Naive B cell (primary cell): ENCODE results near the gene QRICH1. TPM values are rescaled to one million over a fixed set of nuclear protein-coding genes. Genes with fewer than 3 reads are reported as not detected.
"Not testable (repeated sequence)": the region's sequence is repeated elsewhere in the genome, so short reads cannot be mapped to it uniquely, and the experiment has no call there.

Experiments used
- ATAC-seq, 2 donors: fragments of 150-1000 bp; cut with Tn5 transposase; 2 replicates each; pipeline ENCODE4 v1.10.0; 2021; ENCODE audit warnings: low read depth in 2 of 2, mild to moderate bottlenecking in 2 of 2, moderate library complexity in 2 of 2
- DNase-seq: peaks from one replicate; pipeline ENCODE4 v3.0.0; 2022
- H3K27ac Mint-ChIP-seq, 6 donors: one replicate each; pipeline ENCODE4 v1.8.0; 2020 to 2022; ENCODE audit warnings: mild to moderate bottlenecking in 6 of 6, mixed read lengths in 6 of 6, moderate library complexity in 5 of 6, inconsistent platforms in 2 of 6
- H3K27me3 Mint-ChIP-seq, 3 donors: one replicate each; pipeline ENCODE4 v1.8.0; 2021 to 2022; ENCODE audit warnings: mixed read lengths in 3 of 3, mild to moderate bottlenecking in 1 of 3
- H3K36me3 Mint-ChIP-seq, 2 donors: one replicate each; pipeline ENCODE4 v1.8.0; 2020 to 2022; ENCODE audit warnings: mixed read lengths in 2 of 2, inconsistent platforms in 1 of 2, mild to moderate bottlenecking in 1 of 2
- H3K4me1 Mint-ChIP-seq, 3 donors: one replicate each; pipeline ENCODE4 v1.8.0; 2020 to 2022; ENCODE audit warnings: mixed read lengths in 3 of 3, inconsistent platforms in 1 of 3, mild to moderate bottlenecking in 1 of 3, moderate library complexity in 1 of 3
- H3K4me3 Mint-ChIP-seq, 8 donors: one replicate each; pipeline ENCODE4 v1.8.0; 2020 to 2022; ENCODE audit warnings: mild to moderate bottlenecking in 8 of 8, mixed read lengths in 8 of 8, moderate library complexity in 8 of 8, inconsistent platforms in 2 of 8
- H3K9me3 Mint-ChIP-seq, 7 donors: one replicate each; pipeline ENCODE4 v1.8.0; 2020 to 2022; ENCODE audit warnings: mixed read lengths in 7 of 7, mild to moderate bottlenecking in 5 of 7, inconsistent platforms in 2 of 7, moderate library complexity in 1 of 7
- polyA plus RNA-seq, 6 donors: library from polyadenylated mRNA; unstranded; fragments of 300-500 nt; fragmentation: Illumina TruSeq; gene quantifications; one replicate each; pipeline ENCODE4 v1.2.3, GENCODE V29; 2021; ENCODE audit warnings: low read depth in 6 of 6

QRICH1 gene
- polyA plus RNA-seq, 6 donors from 2014 or later: 15.3 to 34.5 (median 26.1) TPM

GRCh38 chr3:49016414-49017228 is 77.2 kb downstream of the QRICH1 start:
- no peak overlapping the region for H3K27ac Mint-ChIP-seq
- H3K4me1 Mint-ChIP-seq: peaks cover 17 to 57% (median 42%) of the 10 kb centered on the region in 3 donors
- H3K36me3 Mint-ChIP-seq: no peaks in the 10 kb centered on the region
- H3K9me3 Mint-ChIP-seq: no peaks in the 10 kb centered on the region
- peak overlapping the region in 7 of 8 donors; percentile 8 to 96 (median 86) for H3K4me3 Mint-ChIP-seq
- H3K27me3 Mint-ChIP-seq: no peaks in the 10 kb centered on the region
- DNase-seq (no peak), ATAC-seq (no peak)

GRCh38 chr3:49015765-49016164 is 78.1 kb downstream of the QRICH1 start:
- DNase-seq: no peak
- peak overlapping the region in 1 of 6 donors; percentile 56 for H3K27ac Mint-ChIP-seq
- H3K4me3 Mint-ChIP-seq: peak overlapping the region in 7 of 8 donors; percentile 9 to 93 (median 62)
- H3K9me3 Mint-ChIP-seq: no peaks in the 10 kb centered on the region
- no peaks in the 10 kb centered on the region for H3K36me3 Mint-ChIP-seq
- ATAC-seq: no peak
- no peaks in the 10 kb centered on the region for H3K27me3 Mint-ChIP-seq
- peaks cover 13 to 57% (median 43%) of the 10 kb centered on the region in 3 donors for H3K4me1 Mint-ChIP-seq

- DNase-seq: no peak
- Mint-ChIP-seq H3K4me1 (peaks cover 9 to 51% (median 37%) of the 10 kb centered on the region in 3 donors), H3K4me3 (peak overlapping the region in 1 of 8 donors; percentile 93), H3K27me3 (no peaks in the 10 kb centered on the region), H3K9me3 (no peaks in the 10 kb centered on the region), H3K27ac (peak overlapping the region in 1 of 6 donors; percentile 90), H3K36me3 (no peaks in the 10 kb centered on the region)
- no peak for ATAC-seq
Observed at GRCh38 chr3:49015072-49015471, 78.8 kb downstream of the QRICH1 start.

GRCh38 chr3:49013738-49014660 is 79.9 kb downstream of the QRICH1 start:
- Mint-ChIP-seq H3K27ac (peak overlapping the region in 1 of 6 donors; percentile 61), H3K9me3 (no peaks in the 10 kb centered on the region), H3K27me3 (no peaks in the 10 kb centered on the region), H3K4me3 (peak overlapping the region in 2 of 8 donors; percentile 52 to 62), H3K4me1 (peaks cover 14 to 46% (median 37%) of the 10 kb centered on the region in 3 donors), H3K36me3 (no peaks in the 10 kb centered on the region)
- ATAC-seq (peak; percentile 48 to 49), DNase-seq (peak; percentile 27)

GRCh38 chr3:49013113-49013737 is 80.6 kb downstream of the QRICH1 start:
- no peak for ATAC-seq
- peak overlapping the region in 1 of 6 donors; percentile 61 for H3K27ac Mint-ChIP-seq
- peaks cover 19 to 50% (median 43%) of the 10 kb centered on the region in 3 donors for H3K4me1 Mint-ChIP-seq
- H3K4me3 Mint-ChIP-seq: peak overlapping the region in 1 of 8 donors; percentile 62
- H3K36me3 Mint-ChIP-seq: no peaks in the 10 kb centered on the region
- H3K9me3 Mint-ChIP-seq: no peaks in the 10 kb centered on the region
- no peak for DNase-seq
- H3K27me3 Mint-ChIP-seq: no peaks in the 10 kb centered on the region

- ATAC-seq: no peak
- peak overlapping the region in 2 of 8 donors; percentile 29 to 51 for H3K4me3 Mint-ChIP-seq
- no peaks in the 10 kb centered on the region for H3K36me3 Mint-ChIP-seq
- H3K27me3 Mint-ChIP-seq: no peaks in the 10 kb centered on the region
- peaks cover 26 to 54% (median 50%) of the 10 kb centered on the region in 3 donors for H3K4me1 Mint-ChIP-seq
- H3K9me3 Mint-ChIP-seq: no peaks in the 10 kb centered on the region
- H3K27ac Mint-ChIP-seq: peak overlapping the region in 1 of 6 donors; percentile 78
- DNase-seq: no peak
Observed at GRCh38 chr3:49012441-49013017, 81.3 kb downstream of the QRICH1 start.

- Mint-ChIP-seq H3K4me3 (peak overlapping the region in 7 of 8 donors; percentile 34 to 100 (median 50)), H3K4me1 (peaks cover 31 to 53% (median 50%) of the 10 kb centered on the region in 3 donors), H3K9me3 (no peaks in the 10 kb centered on the region), H3K27me3 (no peaks in the 10 kb centered on the region), H3K36me3 (no peaks in the 10 kb centered on the region), H3K27ac (peak overlapping the region in 2 of 6 donors; percentile 51 to 97)
- ATAC-seq: no peak
- DNase-seq: no peak
Observed at GRCh38 chr3:49009396-49009795, 84.5 kb downstream of the QRICH1 start.

- Mint-ChIP-seq H3K4me3 (peak overlapping the region; percentile 89 to 100 (median 100)), H3K27ac (peak overlapping the region in 4 of 6 donors; percentile 96 to 99 (median 97)), H3K4me1 (peaks cover 26 to 47% (median 46%) of the 10 kb centered on the region in 3 donors)
- not testable (repeated sequence) for H3K9me3 Mint-ChIP-seq, H3K36me3 Mint-ChIP-seq, ATAC-seq, DNase-seq, H3K27me3 Mint-ChIP-seq
Observed at GRCh38 chr3:49008627-49009026, 85.2 kb downstream of the QRICH1 start.

- H3K36me3 Mint-ChIP-seq: no peaks in the 10 kb centered on the region
- DNase-seq (peak; percentile 79), ATAC-seq (peak; percentile 37 to 41)
- peak overlapping the region; percentile 96 to 100 (median 98) for H3K27ac Mint-ChIP-seq
- H3K4me3 Mint-ChIP-seq: peak overlapping the region; percentile 89 to 100 (median 100)
- H3K9me3 Mint-ChIP-seq: no peaks in the 10 kb centered on the region
- H3K27me3 Mint-ChIP-seq: no peaks in the 10 kb centered on the region
- H3K4me1 Mint-ChIP-seq: peaks cover 25 to 46% (median 39%) of the 10 kb centered on the region in 3 donors
Observed at GRCh38 chr3:49007771-49008528, 85.9 kb downstream of the QRICH1 start.

- Mint-ChIP-seq H3K4me1 (peaks cover 26 to 39% (median 35%) of the 10 kb centered on the region in 3 donors), H3K27me3 (no peaks in the 10 kb centered on the region), H3K36me3 (no peaks in the 10 kb centered on the region), H3K27ac (peak within 1 kb of the TSS; percentile 96 to 100 (median 98)), H3K4me3 (peak within 1 kb of the TSS; percentile 89 to 100 (median 100)), H3K9me3 (no peaks in the 10 kb centered on the region)
- DNase-seq (peak; percentile 98), ATAC-seq (peak; percentile 91)
Observed at GRCh38 chr3:49007068-49007770, 86.7 kb downstream of the QRICH1 start, which contains the start of gene WDR6. WDR6 (plus strand) TSS chr3:49007391; CDS start chr3:49007432, 41 bp downstream.

GRCh38 chr3:49006408-49007067 is 87.3 kb downstream of the QRICH1 start:
- Mint-ChIP-seq H3K36me3 (no peaks in the 10 kb centered on the region), H3K4me3 (peak overlapping the region; percentile 89 to 100 (median 100)), H3K9me3 (no peaks in the 10 kb centered on the region), H3K4me1 (peaks cover 28 to 32% (median 31%) of the 10 kb centered on the region in 3 donors), H3K27ac (peak overlapping the region; percentile 96 to 100 (median 98)), H3K27me3 (no peaks in the 10 kb centered on the region)
- peak; percentile 1 to 2 for ATAC-seq
- no peak for DNase-seq
